Liver (tissue), 9 donors: ENCODE data around the gene LRRC71. TPM values are rescaled to one million over a fixed set of nuclear protein-coding genes. Genes with fewer than 3 reads are reported as not detected.

Experiments used
- DNase-seq: peaks from one replicate; pipeline ENCODE4 v3.0.0-alpha.2; 2017; ENCODE audit warnings: low spot score
- H3K27ac ChIP-seq, 2 donors: one replicate each; pipeline ENCODE4 v1.7.0; 2013; ENCODE audit warnings: inconsistent platforms in 2 of 2, low read length in 2 of 2, control low read depth in 1 of 2, low read depth in 1 of 2, mild to moderate bottlenecking in 1 of 2
- H3K27me3 ChIP-seq, 4 donors: one replicate each; pipeline versions ENCODE4 v1.6.1 to v1.7.0; 2013; ENCODE audit warnings: low read length in 3 of 4, inconsistent platforms in 1 of 4, mild to moderate bottlenecking in 1 of 4, moderate library complexity in 1 of 4; ENCODE audit not compliant: control insufficient read depth in 4 of 4, insufficient read depth in 4 of 4
- H3K36me3 ChIP-seq, 4 donors: one replicate each; pipeline versions ENCODE4 v1.6.1 to v1.7.0; 2013; ENCODE audit warnings: low read length in 3 of 4, mild to moderate bottlenecking in 3 of 4, low read depth in 1 of 4, moderate library complexity in 1 of 4; ENCODE audit not compliant: control insufficient read depth in 4 of 4, insufficient read depth in 3 of 4
- H3K4me1 ChIP-seq, 4 donors: one replicate each; pipeline versions ENCODE4 v1.6.1 to v1.7.0; 2013; ENCODE audit warnings: low read length in 3 of 4, mild to moderate bottlenecking in 3 of 4, moderate library complexity in 1 of 4; ENCODE audit not compliant: control insufficient read depth in 4 of 4, insufficient read depth in 4 of 4
- H3K4me3 ChIP-seq, 3 donors: one replicate each; pipeline versions ENCODE4 v1.6.1 to v1.7.0; 2013; ENCODE audit warnings: low read length in 3 of 3, control low read depth in 1 of 3, low read depth in 1 of 3, mild to moderate bottlenecking in 1 of 3
- H3K9ac ChIP-seq, 2 donors: one replicate each; pipeline ENCODE4 v1.7.0; 2013; ENCODE audit warnings: low read length in 2 of 2, mild to moderate bottlenecking in 2 of 2, moderate library complexity in 2 of 2, control low read depth in 1 of 2, low read depth in 1 of 2
- H3K9me3 ChIP-seq, 4 donors: one replicate each; pipeline versions ENCODE4 v1.6.1 to v1.7.0; 2013; ENCODE audit warnings: low read length in 3 of 4; ENCODE audit not compliant: control insufficient read depth in 4 of 4
- EGR1 ChIP-seq, 2 donors: IDR thresholded peaks; 2 replicates each; pipeline ENCODE4 v1.6.1; 2016 to 2018; ENCODE audit warnings: antibody characterized with exemption in 2 of 2, low read depth in 2 of 2
- FOXA1 ChIP-seq: IDR thresholded peaks from 2 replicates; pipeline ENCODE4 v1.6.1; 2016; ENCODE audit warnings: antibody characterized with exemption
- FOXA2 ChIP-seq: IDR thresholded peaks from 2 replicates; pipeline ENCODE4 v1.6.1; 2016; ENCODE audit warnings: antibody characterized with exemption
- GABPA ChIP-seq, 2 donors: IDR thresholded peaks in 1 of 2; conservative IDR thresholded peaks in 1 of 2; 2 replicates each; pipeline ENCODE4 v1.6.1; 2016; ENCODE audit warnings: antibody characterized with exemption in 2 of 2, mild to moderate bottlenecking in 1 of 2, moderate library complexity in 1 of 2
- HNF4A ChIP-seq, 2 donors: conservative IDR thresholded peaks; 2 replicates each; pipeline ENCODE4 v1.6.1; 2016; ENCODE audit warnings: antibody characterized with exemption in 2 of 2, mild to moderate bottlenecking in 2 of 2
- HNF4G ChIP-seq: IDR thresholded peaks from 2 replicates; pipeline ENCODE4 v1.6.1; 2016; ENCODE audit warnings: antibody characterized with exemption
- MAX ChIP-seq: IDR thresholded peaks from 2 replicates; pipeline ENCODE4 v1.6.1; 2016; ENCODE audit warnings: antibody characterized with exemption
- NR2F2 ChIP-seq: IDR thresholded peaks from 2 replicates; pipeline ENCODE4 v1.6.1; 2016; ENCODE audit warnings: antibody characterized with exemption
- RXRA ChIP-seq, 2 donors: IDR thresholded peaks; 2 replicates each; pipeline ENCODE4 v1.6.1; 2017 to 2018; ENCODE audit warnings: antibody characterized with exemption in 2 of 2, mild to moderate bottlenecking in 1 of 2
- SP1 ChIP-seq: IDR thresholded peaks from 2 replicates; pipeline ENCODE4 v1.6.1; 2018; ENCODE audit warnings: antibody characterized with exemption, mild to moderate bottlenecking
- TAF1 ChIP-seq: conservative IDR thresholded peaks from 2 replicates; pipeline ENCODE4 v1.6.1; 2016; ENCODE audit warnings: antibody characterized with exemption, mild to moderate bottlenecking
- YY1 ChIP-seq: IDR thresholded peaks from 2 replicates; pipeline ENCODE4 v1.6.1; 2016; ENCODE audit warnings: antibody characterized with exemption, mild to moderate bottlenecking
- WGBS: extraction: QIAGEN DNeasy Blood & Tissue Kit; methylation state at CpG from one replicate; pipeline ENCODE4 v1.1.7; 2013; 5-methylcytosine and 5-hydroxymethylcytosine counted together
- polyA plus RNA-seq, 2 donors: library from polyadenylated mRNA; stranded (reverse) in 1 of 2; unstranded in 1 of 2; fragments of 200-250 nt in 1 of 2; fragments of >200 nt in 1 of 2; fragmentation: Nextera tagmentation in 1 of 2; extraction: Ambion mirVana in 1 of 2; gene quantifications; one replicate each; pipeline versions ENCODE4 v1.2.1 to v1.2.3, GENCODE V29; 2013 to 2015
- total RNA-seq, 2 donors: library from RNA; depleted of rRNA; stranded (reverse); fragments of >200 nt; gene quantifications; one replicate each; pipeline ENCODE4 v1.2.3, GENCODE V29; 2014
- TF ChIP-seq, protein P1 (sequence below): fragments of 150-350 bp; IDR thresholded peaks from 2 replicates; pipeline ENCODE4 v1.5.1; 2017; ENCODE audit warnings: improper control_type of control experiment, low read depth, low read length; ENCODE audit not compliant: missing input control
- TF ChIP-seq, protein P2 (sequence below): IDR thresholded peaks from 2 replicates; pipeline ENCODE4 v1.6.1; 2016; ENCODE audit warnings: antibody characterized with exemption
- TF ChIP-seq, protein P3 (sequence below): IDR thresholded peaks from 2 replicates; pipeline ENCODE4 v1.6.1; 2016; ENCODE audit warnings: antibody characterized with exemption
- TF ChIP-seq, protein P4 (sequence below): IDR thresholded peaks from 2 replicates; pipeline ENCODE4 v1.6.1; 2016; ENCODE audit warnings: antibody characterized with exemption, mild to moderate bottlenecking
- donor health status: healthy.
- donor health status: healthy.
- donor health status: healthy.
- donor health status: healthy.
- donor health status: healthy.

Gene LRRC71
- total and polyA plus RNA-seq, 4 donors: 0.10 TPM; not detected in 3

DNA sequence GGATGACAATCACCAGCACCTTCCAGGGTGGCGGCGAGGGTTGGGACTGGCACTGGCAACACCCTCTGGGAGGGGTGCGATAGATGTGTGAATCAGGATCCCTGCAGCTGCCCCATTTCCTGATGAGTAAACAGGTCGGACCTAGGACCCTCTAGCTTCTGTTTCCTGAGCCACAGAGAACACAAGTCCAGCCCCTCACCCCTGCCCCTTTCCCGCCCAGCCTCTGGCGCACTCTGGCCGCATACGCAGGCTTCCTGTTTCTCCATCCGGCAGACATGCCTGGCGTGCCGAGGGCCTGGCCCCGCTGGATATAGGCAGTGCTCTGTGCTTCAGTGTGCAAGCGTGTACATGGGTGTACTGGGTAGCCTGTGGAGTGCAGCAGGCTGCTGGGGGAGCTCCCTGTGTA, 22.3 kb upstream of the LRRC71 start (continued):
- TF ChIP-seq, protein P1, sequence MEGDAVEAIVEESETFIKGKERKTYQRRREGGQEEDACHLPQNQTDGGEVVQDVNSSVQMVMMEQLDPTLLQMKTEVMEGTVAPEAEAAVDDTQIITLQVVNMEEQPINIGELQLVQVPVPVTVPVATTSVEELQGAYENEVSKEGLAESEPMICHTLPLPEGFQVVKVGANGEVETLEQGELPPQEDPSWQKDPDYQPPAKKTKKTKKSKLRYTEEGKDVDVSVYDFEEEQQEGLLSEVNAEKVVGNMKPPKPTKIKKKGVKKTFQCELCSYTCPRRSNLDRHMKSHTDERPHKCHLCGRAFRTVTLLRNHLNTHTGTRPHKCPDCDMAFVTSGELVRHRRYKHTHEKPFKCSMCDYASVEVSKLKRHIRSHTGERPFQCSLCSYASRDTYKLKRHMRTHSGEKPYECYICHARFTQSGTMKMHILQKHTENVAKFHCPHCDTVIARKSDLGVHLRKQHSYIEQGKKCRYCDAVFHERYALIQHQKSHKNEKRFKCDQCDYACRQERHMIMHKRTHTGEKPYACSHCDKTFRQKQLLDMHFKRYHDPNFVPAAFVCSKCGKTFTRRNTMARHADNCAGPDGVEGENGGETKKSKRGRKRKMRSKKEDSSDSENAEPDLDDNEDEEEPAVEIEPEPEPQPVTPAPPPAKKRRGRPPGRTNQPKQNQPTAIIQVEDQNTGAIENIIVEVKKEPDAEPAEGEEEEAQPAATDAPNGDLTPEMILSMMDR: no peak
- TF ChIP-seq TAF1 (no peak), HNF4G (no peak), HNF4A (conservative IDR thresholded peaks at IDR 0.05) (no peak)
- TF ChIP-seq, protein P2, sequence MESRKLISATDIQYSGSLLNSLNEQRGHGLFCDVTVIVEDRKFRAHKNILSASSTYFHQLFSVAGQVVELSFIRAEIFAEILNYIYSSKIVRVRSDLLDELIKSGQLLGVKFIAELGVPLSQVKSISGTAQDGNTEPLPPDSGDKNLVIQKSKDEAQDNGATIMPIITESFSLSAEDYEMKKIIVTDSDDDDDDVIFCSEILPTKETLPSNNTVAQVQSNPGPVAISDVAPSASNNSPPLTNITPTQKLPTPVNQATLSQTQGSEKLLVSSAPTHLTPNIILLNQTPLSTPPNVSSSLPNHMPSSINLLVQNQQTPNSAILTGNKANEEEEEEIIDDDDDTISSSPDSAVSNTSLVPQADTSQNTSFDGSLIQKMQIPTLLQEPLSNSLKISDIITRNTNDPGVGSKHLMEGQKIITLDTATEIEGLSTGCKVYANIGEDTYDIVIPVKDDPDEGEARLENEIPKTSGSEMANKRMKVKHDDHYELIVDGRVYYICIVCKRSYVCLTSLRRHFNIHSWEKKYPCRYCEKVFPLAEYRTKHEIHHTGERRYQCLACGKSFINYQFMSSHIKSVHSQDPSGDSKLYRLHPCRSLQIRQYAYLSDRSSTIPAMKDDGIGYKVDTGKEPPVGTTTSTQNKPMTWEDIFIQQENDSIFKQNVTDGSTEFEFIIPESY: no peak
- TF ChIP-seq, protein P3, sequence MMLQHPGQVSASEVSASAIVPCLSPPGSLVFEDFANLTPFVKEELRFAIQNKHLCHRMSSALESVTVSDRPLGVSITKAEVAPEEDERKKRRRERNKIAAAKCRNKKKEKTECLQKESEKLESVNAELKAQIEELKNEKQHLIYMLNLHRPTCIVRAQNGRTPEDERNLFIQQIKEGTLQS: no peak

GRCh38 chr1:156898971-156899664, 21.3 kb upstream of the LRRC71 start:
- peak overlapping the region in 1 of 2 donors; percentile 14 for H3K9ac ChIP-seq
- DNase-seq: no peak
- H3K36me3 ChIP-seq: no peaks in the 10 kb centered on the region
- whole genome bisulfite sequencing: 72% methylated on average over 12 of the region's 12 CpGs
- H3K4me3 ChIP-seq: no peak overlapping the region
- H3K9me3 ChIP-seq: no peaks in the 10 kb centered on the region
- H3K27ac ChIP-seq: peak overlapping the region; percentile 21 to 35
- TF ChIP-seq HNF4G (no peak), MAX (no peak), TAF1 (no peak), SP1 (no peak), FOXA1 (no peak), NR2F2 (no peak), EGR1 (IDR thresholded peaks at IDR 0.05; ENCODE audit: low read depth in 2 of 2) (no peak), YY1 (no peak), HNF4A (conservative IDR thresholded peaks at IDR 0.05) (no peak), FOXA2 (no peak), GABPA (IDR thresholded peaks at IDR 0.05 in 1 of 2, conservative IDR thresholded peaks at IDR 0.05 in 1 of 2) (no peak), RXRA (IDR thresholded peaks at IDR 0.05) (no peak)
- TF ChIP-seq, protein P3: no peak
- TF ChIP-seq, protein P1: no peak
- TF ChIP-seq, protein P2: no peak
- TF ChIP-seq, protein P4, sequence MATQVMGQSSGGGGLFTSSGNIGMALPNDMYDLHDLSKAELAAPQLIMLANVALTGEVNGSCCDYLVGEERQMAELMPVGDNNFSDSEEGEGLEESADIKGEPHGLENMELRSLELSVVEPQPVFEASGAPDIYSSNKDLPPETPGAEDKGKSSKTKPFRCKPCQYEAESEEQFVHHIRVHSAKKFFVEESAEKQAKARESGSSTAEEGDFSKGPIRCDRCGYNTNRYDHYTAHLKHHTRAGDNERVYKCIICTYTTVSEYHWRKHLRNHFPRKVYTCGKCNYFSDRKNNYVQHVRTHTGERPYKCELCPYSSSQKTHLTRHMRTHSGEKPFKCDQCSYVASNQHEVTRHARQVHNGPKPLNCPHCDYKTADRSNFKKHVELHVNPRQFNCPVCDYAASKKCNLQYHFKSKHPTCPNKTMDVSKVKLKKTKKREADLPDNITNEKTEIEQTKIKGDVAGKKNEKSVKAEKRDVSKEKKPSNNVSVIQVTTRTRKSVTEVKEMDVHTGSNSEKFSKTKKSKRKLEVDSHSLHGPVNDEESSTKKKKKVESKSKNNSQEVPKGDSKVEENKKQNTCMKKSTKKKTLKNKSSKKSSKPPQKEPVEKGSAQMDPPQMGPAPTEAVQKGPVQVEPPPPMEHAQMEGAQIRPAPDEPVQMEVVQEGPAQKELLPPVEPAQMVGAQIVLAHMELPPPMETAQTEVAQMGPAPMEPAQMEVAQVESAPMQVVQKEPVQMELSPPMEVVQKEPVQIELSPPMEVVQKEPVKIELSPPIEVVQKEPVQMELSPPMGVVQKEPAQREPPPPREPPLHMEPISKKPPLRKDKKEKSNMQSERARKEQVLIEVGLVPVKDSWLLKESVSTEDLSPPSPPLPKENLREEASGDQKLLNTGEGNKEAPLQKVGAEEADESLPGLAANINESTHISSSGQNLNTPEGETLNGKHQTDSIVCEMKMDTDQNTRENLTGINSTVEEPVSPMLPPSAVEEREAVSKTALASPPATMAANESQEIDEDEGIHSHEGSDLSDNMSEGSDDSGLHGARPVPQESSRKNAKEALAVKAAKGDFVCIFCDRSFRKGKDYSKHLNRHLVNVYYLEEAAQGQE: no peak
- peaks cover 0 to 28% (median 3%) of the 10 kb centered on the region in 4 donors for H3K4me1 ChIP-seq
- H3K27me3 ChIP-seq: peaks cover 0 to 3% (median 0%) of the 10 kb centered on the region in 4 donors
